NCI-H2081 (cell line): ENCODE measurements around the gene ZNF683.
A peak's percentile ranks its signal among the peaks of the same experiment; 100 is the strongest.
"Not testable (repeated sequence)": the region's sequence is repeated elsewhere in the genome, so short reads cannot be mapped to it uniquely, and the experiment has no call there.

Source experiments
- DNase-seq, 2 experiments: peaks; one replicate each; lab custom pipeline; 2025; lab: John Stamatoyannopoulos, UW

ZNF683 gene

GRCh38 chr1:26385063-26385462 lies 12.5 kb upstream of the ZNF683 start:
- DNase-seq: not testable (repeated sequence)

- no peak for DNase-seq
Observed at GRCh38 chr1:26384076-26384475, 11.5 kb upstream of the ZNF683 start.

- no peak for DNase-seq
Observed at GRCh38 chr1:26378879-26379251, 6.3 kb upstream of the ZNF683 start.

- DNase-seq: no peak
Observed at GRCh38 chr1:26378088-26378878, 5.7 kb upstream of the ZNF683 start.

- DNase-seq: no peak
Observed at GRCh38 chr1:26376050-26376449, 3.5 kb upstream of the ZNF683 start.

GRCh38 chr1:26375081-26375480 lies 2.5 kb upstream of the ZNF683 start:
- DNase-seq: no peak

- not testable (repeated sequence) for DNase-seq
Observed at GRCh38 chr1:26374361-26374760, 1.8 kb upstream of the ZNF683 start.

GRCh38 chr1:26373789-26374188 lies 1.2 kb upstream of the ZNF683 start:
- DNase-seq: no peak

GRCh38 chr1:26373281-26373680 lies 731 bp upstream of the ZNF683 start:
- DNase-seq: no peak

- DNase-seq: no peak
Observed at GRCh38 chr1:26372039-26372438, 511 bp downstream of the ZNF683 start.

- DNase-seq: no peak
Observed at GRCh38 chr1:26370591-26371382, 1.8 kb downstream of the ZNF683 start.

GRCh38 chr1:26368486-26368885 lies 4.1 kb downstream of the ZNF683 start:
- no peak for DNase-seq

- DNase-seq: no peak
Observed at GRCh38 chr1:26368006-26368405, 4.5 kb downstream of the ZNF683 start.

- no peak for DNase-seq
Observed at GRCh38 chr1:26367441-26367840, 5.1 kb downstream of the ZNF683 start.

- no peak for DNase-seq
Observed at GRCh38 chr1:26364956-26365355, 7.6 kb downstream of the ZNF683 start.

GRCh38 chr1:26363549-26364448 lies 8.8 kb downstream of the ZNF683 start:
- peak in 1 of 2 experiments; percentile 18 for DNase-seq

- DNase-seq: no peak
Observed at GRCh38 chr1:26362331-26362730, 10.2 kb downstream of the ZNF683 start.

GRCh38 chr1:26361605-26362122 lies 10.9 kb downstream of the ZNF683 start:
- no peak for DNase-seq

- DNase-seq: no peak
Observed at GRCh38 chr1:26360807-26361604, 11.5 kb downstream of the ZNF683 start.

GRCh38 chr1:26359981-26360806 lies 12.4 kb downstream of the ZNF683 start:
- no peak for DNase-seq
